Endometrial microvascular endothelial cells (primary cell): Measurements from ENCODE around the gene SLC43A3. TPM values are rescaled to one million over a fixed set of nuclear protein-coding genes. Genes with fewer than 3 reads are reported as not detected.

Experiments used
- in situ Hi-C: cut with HindIII; loops from 2 replicates; pipeline ENCODE4 v1.10.0; 2017; ENCODE audit warnings: low sequenced_read_pairs, low pct_unique_long_range_greater_than_20kb; ENCODE audit errors: inconsistent ontology term
- total RNA-seq: library from RNA; depleted of rRNA; stranded (reverse); fragments of >200 nt; gene quantifications from one replicate; pipeline ENCODE4 v1.2.3, GENCODE V29; 2015; ENCODE audit errors: inconsistent ontology term

Gene SLC43A3
- 122 TPM for total RNA-seq

DNA sequence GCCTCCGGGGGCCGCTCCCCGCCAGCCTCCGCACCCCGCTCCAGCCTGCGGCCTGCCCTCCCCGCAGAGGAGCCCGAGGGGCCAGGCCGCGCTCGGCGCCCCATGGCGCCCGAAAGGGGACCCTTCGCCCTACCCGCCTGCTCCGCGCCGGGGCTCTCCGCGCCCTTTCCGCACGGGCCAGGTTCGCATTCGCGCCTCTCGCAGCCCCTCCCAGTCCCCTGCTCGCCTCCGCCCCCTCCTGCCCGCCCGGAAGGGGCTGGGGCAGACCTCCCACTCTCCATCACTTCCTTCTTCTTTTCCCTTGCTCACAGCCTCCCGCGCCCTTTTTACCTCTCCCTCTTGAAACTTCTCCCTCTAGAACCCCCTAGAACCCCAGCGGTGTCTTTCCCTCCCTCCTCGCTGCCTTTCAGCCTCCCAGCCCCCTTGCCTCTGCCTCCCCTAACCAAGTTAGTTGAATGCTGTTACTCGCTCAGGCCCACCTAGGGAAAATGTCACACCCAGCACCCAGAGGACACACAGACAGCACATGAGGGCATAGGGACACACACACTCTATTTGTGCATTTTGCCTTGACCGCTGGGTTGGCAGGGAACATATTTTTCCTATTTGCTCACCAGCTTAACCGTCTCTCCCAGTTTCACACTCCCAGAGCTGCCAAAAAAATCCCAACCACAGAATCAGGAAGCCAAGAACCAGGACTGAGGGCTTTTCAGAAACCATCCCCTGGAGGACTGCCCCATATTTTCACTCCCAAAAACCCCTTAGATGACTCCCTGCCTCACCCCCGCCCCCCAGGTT lies at the start of gene SLC43A3:
Gene SLC43A3 (minus strand): TSS at position 193 of the 798 bp plus-strand sequence. CDS start 949 bp downstream, outside the sequence.
- in situ Hi-C loops = no loop called here

DNA sequence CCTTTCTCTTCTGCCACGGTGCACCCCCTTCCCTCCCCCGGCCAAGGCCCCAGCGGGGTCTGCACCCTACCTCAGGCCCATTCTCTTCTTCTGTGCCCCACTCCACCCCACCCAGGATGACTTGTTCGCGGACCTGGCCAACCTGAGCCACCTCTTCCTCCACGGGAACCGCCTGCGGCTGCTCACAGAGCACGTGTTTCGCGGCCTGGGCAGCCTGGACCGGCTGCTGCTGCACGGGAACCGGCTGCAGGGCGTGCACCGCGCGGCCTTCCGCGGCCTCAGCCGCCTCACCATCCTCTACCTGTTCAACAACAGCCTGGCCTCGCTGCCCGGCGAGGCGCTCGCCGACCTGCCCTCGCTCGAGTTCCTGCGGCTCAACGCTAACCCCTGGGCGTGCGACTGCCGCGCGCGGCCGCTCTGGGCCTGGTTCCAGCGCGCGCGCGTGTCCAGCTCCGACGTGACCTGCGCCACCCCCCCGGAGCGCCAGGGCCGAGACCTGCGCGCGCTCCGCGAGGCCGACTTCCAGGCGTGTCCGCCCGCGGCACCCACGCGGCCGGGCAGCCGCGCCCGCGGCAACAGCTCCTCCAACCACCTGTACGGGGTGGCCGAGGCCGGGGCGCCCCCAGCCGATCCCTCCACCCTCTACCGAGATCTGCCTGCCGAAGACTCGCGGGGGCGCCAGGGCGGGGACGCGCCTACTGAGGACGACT lies 49.3 kb upstream of the SLC43A3 start:
- in situ Hi-C loops = no loop called here

DNA sequence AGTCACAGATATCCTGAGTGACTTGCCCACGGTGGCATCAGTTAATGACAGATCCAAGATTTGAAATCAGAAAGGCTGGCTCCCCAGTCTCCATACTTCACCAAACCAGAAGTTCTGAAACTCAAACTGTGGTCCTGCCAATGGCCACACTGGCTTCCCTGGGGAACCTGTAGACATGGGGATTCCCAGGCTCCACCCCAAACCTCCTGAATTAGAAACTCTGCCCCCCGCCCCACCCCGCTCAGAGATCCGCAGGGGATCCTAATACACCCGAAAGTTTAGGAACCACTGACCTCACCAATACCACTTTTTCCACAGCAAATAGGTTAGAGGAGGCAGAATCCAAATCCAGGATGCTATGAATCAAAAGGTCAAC lies 48.7 kb upstream of the SLC43A3 start:
- in situ Hi-C loops = no loop called here

DNA sequence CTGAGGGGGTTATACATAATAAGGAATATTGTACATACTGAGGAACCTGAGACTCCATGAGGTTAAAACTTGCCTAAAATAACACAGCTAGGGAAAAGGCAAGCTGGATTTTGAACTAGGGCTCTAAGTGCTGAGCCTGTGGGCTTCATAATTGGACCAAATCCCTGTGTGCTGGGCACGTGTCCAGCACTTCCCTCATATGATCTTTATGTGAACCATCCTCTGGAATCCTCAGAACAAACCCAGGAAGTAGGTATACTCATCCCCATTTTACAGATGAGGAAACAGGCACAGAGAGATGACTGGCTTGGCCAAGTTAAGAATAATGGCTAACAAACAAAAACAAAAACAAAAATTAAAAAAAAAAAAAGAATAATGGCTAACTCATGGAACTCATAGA lies 48.3 kb upstream of the SLC43A3 start:
- in situ Hi-C loops = no loop called here

DNA sequence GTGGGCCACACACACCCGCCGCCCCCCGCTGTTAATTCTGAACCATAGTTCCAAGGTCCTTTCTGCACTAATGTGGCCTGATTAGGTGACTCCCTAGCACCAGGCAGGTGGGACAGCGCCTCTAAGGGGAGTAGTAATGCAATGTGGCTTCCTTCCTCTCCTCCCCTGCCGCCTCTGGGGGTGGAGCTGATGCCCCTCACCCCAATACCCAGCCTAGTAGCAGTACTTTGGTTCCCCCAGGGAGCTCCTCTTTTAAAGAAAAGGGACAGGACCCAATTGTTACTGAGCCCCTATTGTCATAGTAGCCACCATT lies 47.8 kb upstream of the SLC43A3 start:
- in situ Hi-C loops = no loop called here

DNA sequence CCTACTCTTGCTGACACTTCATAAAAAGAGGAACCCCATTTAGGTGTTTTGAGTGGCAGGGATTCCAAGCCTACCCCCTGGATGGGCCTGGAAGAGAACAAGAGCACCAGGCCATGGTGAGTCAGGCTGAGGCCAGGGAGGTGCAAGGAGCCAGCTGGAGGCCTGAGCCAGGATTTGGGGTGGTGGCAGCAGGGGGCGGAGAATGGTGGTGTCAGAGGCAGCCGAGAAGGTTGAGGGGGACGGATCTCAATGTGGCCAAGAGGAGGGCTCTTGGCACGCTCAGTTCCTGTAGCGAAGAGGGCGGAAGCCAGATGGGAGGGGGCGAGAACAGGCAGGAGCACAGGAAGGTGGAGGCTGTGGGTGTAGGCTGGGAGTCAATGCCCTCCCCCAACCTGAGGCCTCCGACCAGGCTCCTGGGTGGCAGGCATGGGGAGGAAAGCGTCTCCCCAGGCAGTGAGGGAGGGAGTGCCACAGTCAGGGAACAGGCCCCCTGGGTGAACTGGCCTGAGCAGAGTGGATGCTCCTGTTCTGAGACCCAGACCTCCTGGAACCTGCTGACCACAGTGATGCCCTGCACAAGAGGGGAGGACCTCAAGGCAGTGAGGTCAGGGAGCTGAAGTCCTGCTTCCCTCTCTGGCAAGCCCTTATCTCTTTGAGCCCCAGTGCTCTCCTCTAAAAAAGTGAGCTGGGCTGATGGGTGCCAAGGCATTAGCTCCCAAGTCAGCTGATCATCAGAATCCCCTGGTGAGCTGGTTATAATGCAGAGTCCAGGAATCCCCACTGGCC lies 47.3 kb upstream of the SLC43A3 start:
- in situ Hi-C loops = no loop called here

GRCh38 chr11:57473285-57473841 lies 46.4 kb upstream of the SLC43A3 start:
- in situ Hi-C loops = no loop called here

- in situ Hi-C loops = no loop called here
Measured at GRCh38 chr11:57471496-57471895, 44.6 kb upstream of the SLC43A3 start.

DNA sequence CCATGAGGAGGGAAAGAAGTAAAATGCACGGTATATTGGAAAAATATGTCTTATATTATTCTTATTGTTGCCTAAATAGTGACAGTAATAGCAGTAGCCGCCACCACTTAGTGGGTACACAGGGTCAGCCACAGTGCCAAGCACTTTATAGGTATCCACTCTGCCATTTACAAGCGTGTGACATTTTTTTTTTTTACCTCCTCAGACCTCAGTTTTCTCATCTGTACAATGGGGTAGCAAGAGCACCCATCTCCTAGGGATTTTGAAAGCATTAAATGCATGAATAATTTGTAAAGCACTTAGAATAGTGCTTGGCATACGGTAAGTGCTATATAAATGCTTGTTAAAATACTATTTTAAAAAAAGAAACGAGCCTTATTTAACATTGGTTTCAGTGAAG lies 42.3 kb upstream of the SLC43A3 start:
- in situ Hi-C loops = no loop called here

DNA sequence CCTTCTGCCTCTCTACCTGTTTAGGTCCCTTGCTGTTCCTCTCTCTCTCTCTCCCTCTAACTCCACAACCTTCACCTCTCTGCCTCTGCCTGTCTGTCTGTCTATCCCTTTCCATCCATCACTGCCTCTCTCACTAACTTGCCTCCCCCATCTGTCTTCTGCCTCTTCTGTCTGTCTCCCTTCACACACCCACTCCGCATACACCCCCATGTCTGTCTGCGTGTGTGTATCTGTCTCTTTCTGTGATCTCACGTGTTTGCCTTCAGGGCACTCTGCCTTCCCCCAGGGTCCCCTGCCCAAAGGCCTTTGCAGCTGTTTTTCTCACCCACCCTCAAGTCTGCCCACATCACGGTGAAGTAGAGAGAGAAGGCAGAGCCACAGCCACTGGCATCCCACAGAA lies 41.4 kb upstream of the SLC43A3 start:
- in situ Hi-C loops = no loop called here

DNA sequence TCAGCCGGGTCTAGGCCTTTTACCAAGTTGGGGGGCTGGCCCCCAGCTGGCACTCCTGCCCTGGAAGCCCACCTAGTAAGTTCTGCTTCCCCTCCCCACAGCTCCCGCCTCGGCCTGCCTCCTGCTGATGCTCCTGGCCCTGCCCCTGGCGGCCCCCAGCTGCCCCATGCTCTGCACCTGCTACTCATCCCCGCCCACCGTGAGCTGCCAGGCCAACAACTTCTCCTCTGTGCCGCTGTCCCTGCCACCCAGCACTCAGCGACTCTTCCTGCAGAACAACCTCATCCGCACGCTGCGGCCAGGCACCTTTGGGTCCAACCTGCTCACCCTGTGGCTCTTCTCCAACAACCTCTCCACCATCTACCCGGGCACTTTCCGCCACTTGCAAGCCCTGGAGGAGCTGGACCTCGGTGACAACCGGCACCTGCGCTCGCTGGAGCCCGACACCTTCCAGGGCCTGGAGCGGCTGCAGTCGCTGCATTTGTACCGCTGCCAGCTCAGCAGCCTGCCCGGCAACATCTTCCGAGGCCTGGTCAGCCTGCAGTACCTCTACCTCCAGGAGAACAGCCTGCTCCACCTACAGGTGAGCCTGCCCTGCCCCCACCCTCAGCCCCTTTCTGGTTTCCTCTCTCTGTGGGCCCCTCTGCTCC lies 40.7 kb upstream of the SLC43A3 start:
- in situ Hi-C loops = no loop called here

DNA sequence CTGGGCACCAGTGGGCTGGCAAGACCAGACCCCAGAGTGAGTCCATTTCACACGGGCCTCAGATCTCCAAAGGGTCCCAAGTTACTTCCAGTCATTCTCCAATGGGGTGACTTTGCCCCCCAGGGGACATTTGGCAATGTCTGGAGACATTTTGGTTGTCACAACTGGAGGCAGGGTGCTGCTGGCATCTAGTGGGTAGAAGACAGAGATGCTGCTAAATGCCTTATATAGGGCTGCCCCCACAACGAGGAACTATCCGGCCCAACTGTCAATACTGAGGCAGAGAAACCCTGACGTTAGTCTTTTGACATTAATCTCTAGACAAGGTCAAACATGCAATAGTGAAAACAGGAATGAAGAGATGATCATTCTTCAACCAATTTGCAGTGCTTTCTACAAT lies 39.8 kb upstream of the SLC43A3 start:
- in situ Hi-C loops = no loop called here

DNA sequence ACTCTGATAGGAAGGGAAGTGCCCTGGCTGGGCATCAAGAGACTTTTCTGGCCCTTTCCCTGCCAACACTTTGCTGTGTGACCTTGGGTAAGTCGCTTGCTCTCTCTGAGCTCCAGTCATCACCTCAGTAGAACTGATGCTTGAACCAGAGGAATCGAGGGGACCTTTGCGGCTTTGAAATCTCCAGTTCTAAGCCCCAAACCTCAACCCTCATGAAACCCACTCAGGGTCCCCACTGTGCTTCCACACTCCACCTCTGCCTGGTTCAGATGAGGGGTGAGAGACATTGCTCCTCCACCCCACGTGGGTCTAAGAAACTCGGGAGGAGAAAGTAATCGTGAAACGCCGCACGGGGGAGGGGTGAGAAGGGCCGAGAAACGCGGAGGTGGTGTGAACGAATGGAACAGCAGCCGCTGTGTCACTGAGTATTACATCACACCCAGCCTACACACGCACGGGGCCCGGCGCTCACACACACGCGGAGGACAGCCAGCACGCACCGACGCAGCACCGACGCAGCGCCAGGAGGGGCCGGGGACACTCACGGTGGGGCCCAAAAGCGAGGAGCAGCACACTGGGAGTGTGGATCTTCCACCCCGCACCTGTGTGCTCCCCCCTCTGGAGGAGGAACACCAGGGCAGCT lies 37.7 kb upstream of the SLC43A3 start:
- in situ Hi-C loops = no loop called here

GRCh38 chr11:57463671-57464538 lies 37.0 kb upstream of the SLC43A3 start:
- in situ Hi-C loops = no loop called here

DNA sequence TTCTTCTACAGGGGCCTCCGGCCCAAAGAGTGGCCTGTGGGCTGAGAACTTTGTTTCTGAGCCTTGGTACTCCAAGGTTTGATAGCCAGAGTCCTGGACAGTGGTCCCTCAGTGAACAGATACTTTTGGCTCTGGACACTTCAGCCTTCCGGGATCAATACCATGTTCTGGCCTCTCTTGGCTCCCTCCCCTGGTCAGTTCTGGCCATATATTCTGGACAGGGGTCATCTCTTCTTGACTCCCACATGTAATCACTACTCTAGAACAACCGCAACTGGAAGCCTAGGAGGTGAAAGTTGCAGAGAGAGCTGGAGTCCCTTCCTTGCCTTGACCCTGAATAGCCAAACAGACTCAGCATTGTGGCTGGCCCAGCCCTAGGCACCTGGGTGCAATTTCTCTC lies 35.7 kb upstream of the SLC43A3 start:
- in situ Hi-C loops = no loop called here

DNA sequence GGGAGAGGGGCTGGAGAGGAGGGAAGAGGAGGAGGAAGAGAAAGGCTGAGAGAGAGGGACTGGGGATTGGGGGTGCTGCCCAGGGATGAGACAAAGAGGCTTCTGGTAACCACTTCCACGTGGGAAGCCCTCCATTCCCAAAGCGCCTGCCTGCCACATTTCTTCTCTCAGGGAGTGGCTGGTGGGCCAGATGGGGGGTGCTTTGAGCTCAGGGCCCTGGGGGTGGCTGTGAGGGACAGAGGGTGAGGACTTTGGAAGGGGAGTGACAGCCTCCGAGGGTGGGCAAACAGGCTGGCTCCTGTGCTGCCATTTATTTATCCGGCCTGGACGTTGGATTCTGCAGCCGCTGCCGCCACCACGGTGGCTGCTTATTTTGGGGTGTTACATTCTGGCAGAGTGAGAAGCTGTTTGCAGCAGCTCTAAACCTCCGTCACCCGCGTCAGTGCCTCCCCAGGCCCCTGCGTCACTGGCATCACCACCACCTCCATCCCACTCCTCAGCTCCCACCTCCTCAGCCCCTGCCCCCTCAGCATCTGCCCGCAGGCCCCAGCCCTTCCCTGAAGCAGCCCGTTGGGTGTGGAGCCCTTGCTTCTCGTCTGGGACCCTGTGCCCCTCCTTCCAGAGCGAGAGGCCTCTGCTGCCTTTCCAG lies 35.0 kb upstream of the SLC43A3 start:
- in situ Hi-C loops = no loop called here
